NCI-H526 (cell line): ENCODE measurements around the gene RASGRF1.

Source experiments
- DNase-seq, 2 experiments: peaks; one replicate each; lab custom pipeline; 2025; lab: John Stamatoyannopoulos, UW

Gene RASGRF1

GRCh38 chr15:79101866-79102581, 11.4 kb upstream of the RASGRF1 start:
- no peak for DNase-seq

GRCh38 chr15:79099692-79100091, 9.1 kb upstream of the RASGRF1 start:
- DNase-seq: no peak

GRCh38 chr15:79094611-79095021, 4.0 kb upstream of the RASGRF1 start:
- DNase-seq: no peak

GRCh38 chr15:79093352-79093935, 2.9 kb upstream of the RASGRF1 start:
- DNase-seq: no peak

- DNase-seq: no peak
These were observed 1.8 kb upstream of the RASGRF1 start for GRCh38 chr15:79092382-79092781.

GRCh38 chr15:79091204-79091867, 756 bp upstream of the RASGRF1 start:
- peak in 1 of 2 experiments; percentile 74 for DNase-seq

- peak in 1 of 2 experiments; percentile 48 for DNase-seq
These were observed 592 bp downstream of the RASGRF1 start for GRCh38 chr15:79089890-79090486.

- DNase-seq: peak in 1 of 2 experiments; percentile 62
These were observed 1.2 kb downstream of the RASGRF1 start for GRCh38 chr15:79089331-79089889.

- no peak for DNase-seq
These were observed 2.0 kb downstream of the RASGRF1 start for GRCh38 chr15:79088426-79089205.

- no peak for DNase-seq
These were observed 3.8 kb downstream of the RASGRF1 start for GRCh38 chr15:79086814-79087213.

GRCh38 chr15:79084308-79084968, 6.1 kb downstream of the RASGRF1 start:
- DNase-seq: no peak

- no peak for DNase-seq
These were observed 7.4 kb downstream of the RASGRF1 start for GRCh38 chr15:79083154-79083553.

- no peak for DNase-seq
These were observed 8.1 kb downstream of the RASGRF1 start for GRCh38 chr15:79082363-79083070.

GRCh38 chr15:79078763-79079410, 11.7 kb downstream of the RASGRF1 start:
- DNase-seq: no peak

GRCh38 chr15:79078003-79078402, 12.6 kb downstream of the RASGRF1 start:
- no peak for DNase-seq

- DNase-seq: no peak
These were observed 13.9 kb downstream of the RASGRF1 start for GRCh38 chr15:79076661-79077060.

- DNase-seq: no peak
These were observed 15.3 kb downstream of the RASGRF1 start for GRCh38 chr15:79075256-79075655.

GRCh38 chr15:79073336-79073735, 17.2 kb downstream of the RASGRF1 start:
- DNase-seq: no peak

- no peak for DNase-seq
These were observed 18.7 kb downstream of the RASGRF1 start for GRCh38 chr15:79071901-79072300.

GRCh38 chr15:79068790-79069189, 21.8 kb downstream of the RASGRF1 start:
- no peak for DNase-seq
